ENCODE data around the gene DAPP1.
"Not testable (repeated sequence)": the region's sequence is repeated elsewhere in the genome, so short reads cannot be mapped to it uniquely, and the experiment has no call there.

Gene DAPP1

DNA sequence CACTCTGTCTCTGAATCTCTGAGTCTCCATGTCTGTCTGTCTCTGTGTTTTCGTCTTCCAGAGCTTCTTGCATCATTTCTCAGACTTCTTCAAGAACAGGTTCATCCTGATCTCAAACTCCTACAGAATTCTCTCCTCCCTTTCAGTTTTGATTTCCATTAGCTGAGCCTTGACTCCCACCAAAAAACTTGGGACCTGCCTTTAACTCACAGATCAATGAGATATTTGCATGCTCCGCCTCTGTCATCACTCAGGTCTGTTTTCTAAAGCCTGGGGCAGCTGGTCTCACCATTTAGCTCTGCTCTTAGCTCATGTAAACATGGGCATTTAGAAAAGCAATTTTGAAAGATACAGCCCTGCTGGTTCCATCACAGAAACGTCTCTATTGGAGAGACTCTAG is 8.6 kb downstream of the DAPP1 start:
- H3K27ac ChIP-seq, result no peak overlapping the region
- TF ChIP-seq, protein P1, sequence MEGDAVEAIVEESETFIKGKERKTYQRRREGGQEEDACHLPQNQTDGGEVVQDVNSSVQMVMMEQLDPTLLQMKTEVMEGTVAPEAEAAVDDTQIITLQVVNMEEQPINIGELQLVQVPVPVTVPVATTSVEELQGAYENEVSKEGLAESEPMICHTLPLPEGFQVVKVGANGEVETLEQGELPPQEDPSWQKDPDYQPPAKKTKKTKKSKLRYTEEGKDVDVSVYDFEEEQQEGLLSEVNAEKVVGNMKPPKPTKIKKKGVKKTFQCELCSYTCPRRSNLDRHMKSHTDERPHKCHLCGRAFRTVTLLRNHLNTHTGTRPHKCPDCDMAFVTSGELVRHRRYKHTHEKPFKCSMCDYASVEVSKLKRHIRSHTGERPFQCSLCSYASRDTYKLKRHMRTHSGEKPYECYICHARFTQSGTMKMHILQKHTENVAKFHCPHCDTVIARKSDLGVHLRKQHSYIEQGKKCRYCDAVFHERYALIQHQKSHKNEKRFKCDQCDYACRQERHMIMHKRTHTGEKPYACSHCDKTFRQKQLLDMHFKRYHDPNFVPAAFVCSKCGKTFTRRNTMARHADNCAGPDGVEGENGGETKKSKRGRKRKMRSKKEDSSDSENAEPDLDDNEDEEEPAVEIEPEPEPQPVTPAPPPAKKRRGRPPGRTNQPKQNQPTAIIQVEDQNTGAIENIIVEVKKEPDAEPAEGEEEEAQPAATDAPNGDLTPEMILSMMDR (IDR thresholded peaks at IDR 0.05), result no peak
- TF ChIP-seq ZFX (IDR thresholded peaks at IDR 0.05; ENCODE audit: borderline replicate concordance), result no peak

DNA sequence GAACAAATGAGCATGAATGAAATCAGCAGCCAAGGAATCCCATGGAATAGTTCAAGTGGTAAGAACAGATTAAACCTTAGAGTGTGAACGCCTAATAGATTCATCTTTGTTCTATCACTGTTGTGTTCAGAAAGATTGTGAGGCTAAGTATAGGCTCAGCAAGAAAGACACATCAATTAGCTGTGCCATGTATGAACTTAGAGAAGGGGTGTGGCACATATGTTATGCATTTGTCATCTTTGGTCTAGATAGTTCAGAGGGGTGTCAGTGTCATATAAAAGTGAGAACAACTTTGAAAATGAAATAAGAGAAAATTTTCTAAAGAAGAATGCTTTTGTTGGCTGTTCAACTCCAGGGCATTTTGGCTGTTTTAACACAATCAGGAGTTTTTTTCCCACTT is 9.4 kb downstream of the DAPP1 start:
- H3K27ac ChIP-seq, result no peak overlapping the region
- TF ChIP-seq, protein P1 (IDR thresholded peaks at IDR 0.05), result no peak
- TF ChIP-seq ZFX (IDR thresholded peaks at IDR 0.05; ENCODE audit: borderline replicate concordance), result no peak

DNA sequence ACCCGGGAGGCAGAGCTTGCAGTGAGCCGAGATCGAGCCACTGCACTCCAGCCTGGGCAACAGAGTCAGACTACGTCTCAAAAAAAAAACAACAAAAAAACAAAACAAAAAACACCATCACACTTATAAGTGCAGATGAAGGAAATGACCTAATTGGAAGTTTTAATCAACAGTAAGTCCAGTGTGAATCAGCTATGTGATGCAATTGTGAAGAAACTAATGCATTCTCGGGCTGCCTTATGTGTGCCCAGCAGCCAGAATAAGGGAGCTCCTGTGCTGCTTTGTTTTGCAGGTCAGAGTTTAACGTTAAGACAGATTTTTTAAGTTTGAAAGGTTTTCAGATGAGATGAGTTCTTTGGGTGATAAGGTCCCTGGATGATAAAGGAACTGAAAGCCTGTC is 10.8 kb downstream of the DAPP1 start:
- TF ChIP-seq, protein P1 (IDR thresholded peaks at IDR 0.05), result no peak
- TF ChIP-seq ZFX (IDR thresholded peaks at IDR 0.05; ENCODE audit: borderline replicate concordance), result no peak
- H3K27ac ChIP-seq, result no peak overlapping the region

DNA sequence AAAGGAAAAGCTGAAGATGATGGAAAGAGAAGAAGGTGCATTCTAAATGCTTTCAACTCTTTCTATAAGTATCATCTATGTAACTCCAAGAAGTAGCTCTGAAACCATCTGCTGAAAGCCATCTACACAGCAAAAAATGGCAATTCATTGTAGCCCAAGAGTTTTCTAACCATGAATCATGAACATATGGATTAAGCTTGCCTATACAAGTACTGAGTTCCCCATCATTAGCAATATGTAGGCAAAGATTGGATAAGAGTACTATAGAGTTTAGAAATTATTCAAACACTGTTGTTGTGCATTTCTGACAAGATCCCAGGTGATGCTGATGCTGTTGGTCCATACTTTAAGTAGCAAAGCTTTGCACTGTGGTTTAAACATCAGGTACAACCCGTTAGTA is 11.2 kb downstream of the DAPP1 start:
- TF ChIP-seq, protein P1 (IDR thresholded peaks at IDR 0.05), result no peak
- TF ChIP-seq ZFX (IDR thresholded peaks at IDR 0.05; ENCODE audit: borderline replicate concordance), result no peak
- H3K27ac ChIP-seq, result no peak overlapping the region

DNA sequence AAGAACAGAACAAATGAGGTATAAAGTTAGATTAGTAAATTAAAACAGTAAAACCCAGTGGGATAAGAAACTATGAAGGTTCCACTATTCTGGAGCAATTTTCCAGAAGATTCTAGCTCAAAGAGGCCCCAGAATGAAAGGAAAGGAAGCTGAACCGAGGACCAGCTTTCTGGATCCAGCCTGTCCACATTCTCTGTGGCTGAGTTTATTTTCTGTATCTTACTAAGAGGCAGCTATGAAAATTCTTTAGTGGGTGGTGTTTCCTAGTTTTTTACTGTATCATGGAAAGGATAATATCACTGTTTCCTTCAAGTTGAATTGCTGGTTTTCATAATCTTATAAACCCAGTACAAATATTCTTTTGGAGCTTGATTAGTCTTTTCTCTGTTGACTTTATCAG is 11.8 kb downstream of the DAPP1 start:
- H3K27ac ChIP-seq, result no peak overlapping the region
- TF ChIP-seq ZFX (IDR thresholded peaks at IDR 0.05; ENCODE audit: borderline replicate concordance), result no peak
- TF ChIP-seq, protein P1 (IDR thresholded peaks at IDR 0.05), result no peak

DNA sequence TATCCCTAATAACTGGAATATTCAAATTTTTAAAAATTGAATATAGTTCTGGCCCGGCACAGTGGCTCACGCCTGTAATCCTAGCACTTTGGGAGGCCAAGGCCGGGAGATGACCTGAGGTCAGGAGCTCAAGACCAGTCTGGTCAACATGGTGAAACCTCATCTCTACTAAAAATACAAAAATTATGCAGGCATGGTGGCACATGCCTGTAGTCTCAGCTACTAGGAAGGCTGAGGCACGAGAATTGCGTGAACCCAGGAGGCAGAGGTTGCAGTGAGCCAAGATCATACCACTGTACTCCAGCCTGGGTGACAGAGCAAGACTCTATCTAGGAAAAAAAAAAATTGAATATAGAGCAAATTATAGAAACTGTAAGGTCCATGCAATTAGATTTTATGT is 13.4 kb downstream of the DAPP1 start:
- not testable (repeated sequence) for H3K27ac ChIP-seq

DNA sequence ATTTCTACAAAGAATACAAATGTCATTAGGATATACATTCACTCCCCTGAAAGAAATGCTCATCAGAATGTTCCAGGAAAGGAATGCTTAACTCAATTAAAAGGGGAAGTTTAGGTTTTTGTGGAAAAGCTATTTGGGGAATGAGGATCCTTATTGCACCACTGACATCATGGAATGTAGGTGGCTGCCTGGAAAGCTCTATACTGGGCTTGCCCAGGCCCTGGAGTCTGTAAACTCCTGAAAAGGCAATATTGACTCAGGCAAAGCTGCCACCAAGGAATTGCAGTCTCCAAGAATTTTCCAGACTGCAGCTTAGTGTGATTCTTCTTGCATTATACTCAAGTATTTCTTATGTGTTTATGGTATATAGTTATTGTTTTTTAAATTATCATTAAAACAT is 15.7 kb downstream of the DAPP1 start:
- no peak overlapping the region for H3K27ac ChIP-seq
- TF ChIP-seq, protein P1 (IDR thresholded peaks at IDR 0.05), result no peak
- TF ChIP-seq ZFX (IDR thresholded peaks at IDR 0.05; ENCODE audit: borderline replicate concordance), result no peak

DNA sequence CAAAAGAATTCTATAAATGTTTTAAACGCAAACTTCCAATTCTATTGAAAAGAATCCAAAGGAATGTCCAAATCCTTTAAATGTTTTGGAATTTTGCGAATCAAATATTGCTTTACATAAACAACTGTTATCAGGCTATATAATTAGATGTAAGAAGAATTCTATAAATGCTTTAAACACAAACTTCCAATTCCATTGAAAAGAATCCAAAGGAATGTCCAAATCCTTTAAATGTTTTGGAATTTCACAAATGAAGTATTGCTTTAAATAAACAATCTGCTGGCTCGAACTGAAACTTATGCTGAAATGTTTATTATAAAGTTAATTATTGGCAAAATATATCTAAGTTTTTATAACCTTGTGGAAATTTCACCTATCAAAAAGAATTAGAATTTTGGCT is 16.1 kb downstream of the DAPP1 start:
- no peak overlapping the region for H3K27ac ChIP-seq
- no peak for TF ChIP-seq ZFX (IDR thresholded peaks at IDR 0.05; ENCODE audit: borderline replicate concordance)
- TF ChIP-seq, protein P1 (IDR thresholded peaks at IDR 0.05), result no peak

All from 22Rv1 (cell line).